Effector memory CD4-positive, alpha-beta T cell (primary cell): Measurements from ENCODE around the gene IQCN.

Experiments
- DNase-seq, 3 donors: peaks; one replicate each; pipeline ENCODE4 v3.0.0-alpha.2; 2020
- H3K27ac ChIP-seq: 2 replicates; pipeline ENCODE4 v1.7.0; 2013; ENCODE audit warnings: mild to moderate bottlenecking, low read length, moderate library complexity; ENCODE audit not compliant: insufficient read depth, poor library complexity, severe bottlenecking
- H3K27me3 ChIP-seq: replicated peaks from 2 replicates; pipeline ENCODE4 v1.7.0; 2013; ENCODE audit warnings: mild to moderate bottlenecking, low read length; ENCODE audit not compliant: insufficient read depth, control insufficient read depth, poor library complexity, severe bottlenecking
- H3K36me3 ChIP-seq: 2 replicates; pipeline ENCODE4 v1.7.0; 2013; ENCODE audit warnings: mild to moderate bottlenecking, low read length, moderate library complexity; ENCODE audit not compliant: control insufficient read depth, insufficient read depth
- H3K4me1 ChIP-seq: 2 replicates; pipeline ENCODE4 v1.7.0; 2013; ENCODE audit warnings: low read length, mild to moderate bottlenecking; ENCODE audit not compliant: control insufficient read depth, insufficient read depth, poor library complexity, severe bottlenecking
- H3K4me3 ChIP-seq: 2 replicates; pipeline ENCODE4 v1.7.0; 2013; ENCODE audit warnings: low read length, low read depth, mild to moderate bottlenecking; ENCODE audit not compliant: insufficient read depth, poor library complexity, severe bottlenecking
- H3K9me3 ChIP-seq: 2 replicates; pipeline ENCODE4 v1.7.0; 2013; ENCODE audit warnings: mild to moderate bottlenecking, low read length, moderate library complexity; ENCODE audit not compliant: control insufficient read depth

The IQCN gene

DNA sequence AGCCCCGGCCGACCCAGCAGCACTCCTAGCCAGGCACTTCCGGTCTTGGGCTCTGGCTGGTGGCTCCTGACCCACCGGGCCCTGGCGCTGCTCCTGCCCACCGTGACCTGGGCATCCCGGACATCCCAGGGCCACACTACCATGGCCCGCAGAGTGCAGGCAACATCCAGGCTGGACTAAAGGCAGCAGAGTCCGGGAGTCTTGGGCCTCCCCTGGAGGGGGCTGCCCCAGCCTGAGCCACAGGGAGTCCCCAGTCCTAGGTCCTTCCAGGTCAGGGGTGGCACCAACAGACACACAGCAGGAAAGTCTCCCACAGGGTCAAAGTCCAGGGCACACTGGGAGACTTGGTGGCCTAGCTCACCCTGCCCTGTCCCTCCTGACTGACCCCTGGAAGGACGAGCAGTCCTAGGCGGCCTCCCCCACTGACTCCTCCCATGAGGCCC lies 37.9 kb upstream of the IQCN start:
- Histone ChIP-seq H3K27me3 (no peaks in the 10 kb centered on the region), H3K9me3 (no peaks in the 10 kb centered on the region), H3K27ac (no peak overlapping the region), H3K36me3 (peaks cover 32% of the 10 kb centered on the region), H3K4me1 (peaks cover 12% of the 10 kb centered on the region), H3K4me3 (no peak overlapping the region)
- no peak for DNase-seq

DNA sequence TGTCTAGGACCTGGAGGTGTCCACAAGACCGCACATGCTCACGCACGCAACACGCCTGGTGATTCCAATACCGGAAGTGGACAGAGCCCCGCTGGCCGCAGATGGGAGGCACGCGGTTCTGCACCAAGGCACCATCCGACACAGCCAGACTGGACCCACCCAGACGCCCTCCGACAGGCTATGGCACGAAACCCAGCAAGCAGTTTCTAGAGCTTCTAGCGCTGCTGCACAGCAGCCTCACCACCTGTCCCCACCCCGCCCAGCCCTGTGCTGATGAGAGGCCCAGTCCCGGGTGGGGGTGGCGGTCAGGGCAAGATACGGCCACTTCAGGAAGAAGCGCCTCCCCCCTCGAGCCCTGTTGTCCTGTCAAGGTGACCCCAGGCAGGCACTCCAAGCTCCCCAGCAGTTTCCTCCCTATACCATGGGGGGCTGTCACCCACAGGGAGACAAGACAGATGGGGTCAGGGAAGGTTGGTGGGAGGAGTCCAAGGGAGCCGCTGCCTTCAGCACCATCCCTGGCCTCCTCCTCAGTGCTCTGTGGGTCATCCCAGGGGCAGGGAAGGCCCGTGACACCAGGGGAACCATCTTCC lies 37.3 kb upstream of the IQCN start:
- Histone ChIP-seq H3K36me3 (peaks cover 32% of the 10 kb centered on the region), H3K4me1 (peaks cover 18% of the 10 kb centered on the region), H3K27ac (no peak overlapping the region), H3K4me3 (no peak overlapping the region), H3K27me3 (no peaks in the 10 kb centered on the region), H3K9me3 (no peaks in the 10 kb centered on the region)
- no peak for DNase-seq

GRCh38 chr19:18310966-18311365 lies 36.7 kb upstream of the IQCN start:
- peaks cover 32% of the 10 kb centered on the region for H3K36me3 ChIP-seq
- no peaks in the 10 kb centered on the region for H3K27me3 ChIP-seq
- peaks cover 24% of the 10 kb centered on the region for H3K4me1 ChIP-seq
- H3K27ac ChIP-seq = no peak overlapping the region
- H3K9me3 ChIP-seq = no peaks in the 10 kb centered on the region
- no peak for DNase-seq
- no peak overlapping the region for H3K4me3 ChIP-seq

GRCh38 chr19:18310118-18310909 lies 36.1 kb upstream of the IQCN start:
- Histone ChIP-seq H3K27me3 (no peaks in the 10 kb centered on the region), H3K9me3 (no peaks in the 10 kb centered on the region), H3K4me3 (no peak overlapping the region), H3K4me1 (peaks cover 30% of the 10 kb centered on the region), H3K36me3 (peaks cover 32% of the 10 kb centered on the region), H3K27ac (no peak overlapping the region)
- DNase-seq = no peak

DNA sequence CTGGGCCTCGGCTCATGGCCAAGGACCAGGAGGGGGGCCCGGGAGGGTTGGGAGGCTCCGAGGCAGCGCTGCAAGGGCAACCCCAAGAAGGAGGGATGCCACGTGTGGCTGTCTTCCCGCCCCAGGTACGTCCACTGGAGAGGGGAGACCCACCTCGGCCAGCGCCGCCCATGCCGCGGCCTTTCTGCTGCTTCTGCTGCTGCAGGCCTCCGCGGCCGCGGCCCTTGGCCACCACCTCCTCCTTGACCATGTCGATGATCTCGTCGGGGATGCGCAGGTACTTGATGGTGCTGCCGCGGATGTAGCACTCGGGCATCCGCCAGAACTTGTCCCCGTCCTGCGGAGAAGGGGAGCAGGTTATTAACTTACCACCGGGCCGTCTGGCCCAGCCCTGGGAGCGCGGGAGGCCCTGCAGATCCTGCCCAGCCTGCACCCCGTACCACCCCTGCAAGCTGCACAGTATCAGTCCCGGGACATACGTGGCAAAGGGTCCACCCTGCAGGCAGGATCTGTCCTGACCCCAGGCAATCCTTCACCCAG lies 35.3 kb upstream of the IQCN start:
- Histone ChIP-seq H3K27ac (no peak overlapping the region), H3K27me3 (no peaks in the 10 kb centered on the region), H3K36me3 (peaks cover 31% of the 10 kb centered on the region), H3K4me3 (no peak overlapping the region), H3K4me1 (peaks cover 37% of the 10 kb centered on the region), H3K9me3 (no peaks in the 10 kb centered on the region)
- DNase-seq = no peak

- peaks cover 40% of the 10 kb centered on the region for H3K4me1 ChIP-seq
- no peaks in the 10 kb centered on the region for H3K27me3 ChIP-seq
- H3K27ac ChIP-seq = no peak overlapping the region
- H3K4me3 ChIP-seq = no peak overlapping the region
- H3K36me3 ChIP-seq = peaks cover 27% of the 10 kb centered on the region
- DNase-seq = no peak
- H3K9me3 ChIP-seq = no peaks in the 10 kb centered on the region
Observed at GRCh38 chr19:18308948-18309325, 34.7 kb upstream of the IQCN start.

- Histone ChIP-seq H3K9me3 (no peaks in the 10 kb centered on the region), H3K27me3 (no peaks in the 10 kb centered on the region), H3K4me1 (peaks cover 47% of the 10 kb centered on the region), H3K36me3 (peaks cover 27% of the 10 kb centered on the region), H3K4me3 (no peak overlapping the region), H3K27ac (peak overlapping the region; percentile 96)
- DNase-seq = no peak
Observed at GRCh38 chr19:18308051-18308947, 34.0 kb upstream of the IQCN start.

DNA sequence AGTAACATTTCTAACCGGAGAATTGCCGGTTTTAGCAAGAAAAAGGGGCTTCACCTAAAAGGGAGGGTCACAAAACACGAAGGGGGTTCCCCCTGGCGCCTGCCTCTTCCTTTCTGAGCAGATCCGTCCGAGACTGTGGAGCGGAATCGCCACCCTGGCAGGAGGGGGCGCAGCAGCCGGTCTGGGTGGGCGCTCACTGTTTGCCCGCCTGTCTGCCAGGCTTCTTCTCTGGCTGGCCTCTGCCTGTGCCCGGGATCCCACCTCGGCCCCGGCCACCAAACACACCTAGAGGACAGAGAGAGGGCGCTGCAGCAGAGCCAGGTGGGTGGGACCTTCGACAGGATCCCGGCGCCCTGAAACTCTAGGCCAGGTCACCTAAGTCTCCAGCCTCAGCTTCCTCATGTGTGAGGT lies 33.0 kb upstream of the IQCN start:
- no peaks in the 10 kb centered on the region for H3K9me3 ChIP-seq
- peak overlapping the region; percentile 39 for H3K4me3 ChIP-seq
- H3K4me1 ChIP-seq = peaks cover 53% of the 10 kb centered on the region
- peaks cover 22% of the 10 kb centered on the region for H3K36me3 ChIP-seq
- H3K27me3 ChIP-seq = no peaks in the 10 kb centered on the region
- DNase-seq = peak in 1 of 3 donors; percentile 29
- peak overlapping the region; percentile 96 for H3K27ac ChIP-seq

DNA sequence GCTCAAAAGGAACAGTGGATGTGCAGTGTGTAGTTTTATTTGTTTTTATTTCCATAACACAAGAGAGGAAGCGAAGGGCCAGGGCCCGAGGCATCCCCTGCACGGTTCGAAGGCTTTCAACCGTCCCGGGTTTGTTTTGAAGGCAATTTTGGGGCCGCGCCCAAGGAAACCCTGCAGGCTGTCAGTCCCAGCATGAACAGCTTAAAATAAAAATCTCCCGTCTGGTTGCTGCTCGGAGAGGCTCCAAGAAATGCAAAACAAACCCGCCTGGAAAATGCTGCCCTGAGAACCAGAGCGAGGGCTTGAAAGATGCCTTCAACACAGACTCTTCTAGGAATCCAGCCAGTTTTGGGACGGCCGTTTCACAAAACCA lies 32.6 kb upstream of the IQCN start:
- H3K4me3 ChIP-seq = peak overlapping the region; percentile 39
- H3K27me3 ChIP-seq = no peaks in the 10 kb centered on the region
- no peak for DNase-seq
- peak overlapping the region; percentile 96 for H3K27ac ChIP-seq
- no peaks in the 10 kb centered on the region for H3K9me3 ChIP-seq
- peaks cover 53% of the 10 kb centered on the region for H3K4me1 ChIP-seq
- peaks cover 18% of the 10 kb centered on the region for H3K36me3 ChIP-seq
